ENCODE data around the gene NAT8L. TPM values are rescaled to one million over a fixed set of nuclear protein-coding genes. Genes with fewer than 3 reads are reported as not detected.

NAT8L gene
- total RNA-seq, 1 donor from 2014 or later = 7.4 TPM

GRCh38 chr4:2070421-2071251, 11.5 kb downstream of the NAT8L start:
- DNase-seq (ENCODE audit: low spot score) = no peak
- H3K36me3 Mint-ChIP-seq (ENCODE audit: low read depth) = no peaks in the 10 kb centered on the region
- no peaks in the 10 kb centered on the region for H3K4me1 Mint-ChIP-seq (ENCODE audit: low read depth)
- no peaks in the 10 kb centered on the region for H3K9me3 Mint-ChIP-seq
- intact Hi-C loops (cut with micrococcal nuclease) = no loop called here
- H3K4me3 Mint-ChIP-seq = no peak overlapping the region
- no peak overlapping the region for H3K27ac Mint-ChIP-seq
- H3K27me3 Mint-ChIP-seq (ENCODE audit: insufficient read depth) = no peaks in the 10 kb centered on the region

- no peaks in the 10 kb centered on the region for H3K36me3 Mint-ChIP-seq (ENCODE audit: low read depth)
- H3K4me3 Mint-ChIP-seq = no peak overlapping the region
- intact Hi-C loops (cut with micrococcal nuclease) = no loop called here
- no peaks in the 10 kb centered on the region for H3K4me1 Mint-ChIP-seq (ENCODE audit: low read depth)
- DNase-seq (ENCODE audit: low spot score) = no peak
- H3K27me3 Mint-ChIP-seq (ENCODE audit: insufficient read depth) = no peaks in the 10 kb centered on the region
- no peak overlapping the region for H3K27ac Mint-ChIP-seq
- no peaks in the 10 kb centered on the region for H3K9me3 Mint-ChIP-seq
These were observed 12.3 kb downstream of the NAT8L start for GRCh38 chr4:2071252-2071911.

GRCh38 chr4:2071912-2072867, 13.1 kb downstream of the NAT8L start:
- H3K9me3 Mint-ChIP-seq = no peaks in the 10 kb centered on the region
- intact Hi-C loops (cut with micrococcal nuclease) = no loop called here
- no peaks in the 10 kb centered on the region for H3K27me3 Mint-ChIP-seq (ENCODE audit: insufficient read depth)
- H3K36me3 Mint-ChIP-seq (ENCODE audit: low read depth) = no peaks in the 10 kb centered on the region
- H3K4me3 Mint-ChIP-seq = no peak overlapping the region
- no peaks in the 10 kb centered on the region for H3K4me1 Mint-ChIP-seq (ENCODE audit: low read depth)
- no peak for DNase-seq (ENCODE audit: low spot score)
- no peak overlapping the region for H3K27ac Mint-ChIP-seq

- no peaks in the 10 kb centered on the region for H3K36me3 Mint-ChIP-seq (ENCODE audit: low read depth)
- no peak for DNase-seq (ENCODE audit: low spot score)
- H3K4me1 Mint-ChIP-seq (ENCODE audit: low read depth) = no peaks in the 10 kb centered on the region
- no peaks in the 10 kb centered on the region for H3K27me3 Mint-ChIP-seq (ENCODE audit: insufficient read depth)
- intact Hi-C loops (cut with micrococcal nuclease) = no loop called here
- no peak overlapping the region for H3K27ac Mint-ChIP-seq
- no peak overlapping the region for H3K4me3 Mint-ChIP-seq
- H3K9me3 Mint-ChIP-seq = no peaks in the 10 kb centered on the region
These were observed 14.1 kb downstream of the NAT8L start for GRCh38 chr4:2072971-2073807.

GRCh38 chr4:2073808-2074481, 14.8 kb downstream of the NAT8L start:
- Mint-ChIP-seq H3K4me3 (no peak overlapping the region), H3K36me3 (ENCODE audit: low read depth) (no peaks in the 10 kb centered on the region), H3K4me1 (ENCODE audit: low read depth) (no peaks in the 10 kb centered on the region), H3K9me3 (no peaks in the 10 kb centered on the region), H3K27me3 (ENCODE audit: insufficient read depth) (no peaks in the 10 kb centered on the region), H3K27ac (no peak overlapping the region)
- intact Hi-C loops (cut with micrococcal nuclease) = no loop called here
- DNase-seq (ENCODE audit: low spot score) = no peak

- Mint-ChIP-seq H3K9me3 (no peaks in the 10 kb centered on the region), H3K4me1 (ENCODE audit: low read depth) (no peaks in the 10 kb centered on the region), H3K27me3 (ENCODE audit: insufficient read depth) (no peaks in the 10 kb centered on the region), H3K27ac (no peak overlapping the region), H3K36me3 (ENCODE audit: low read depth) (no peaks in the 10 kb centered on the region), H3K4me3 (no peak overlapping the region)
- intact Hi-C loops (cut with micrococcal nuclease) = no loop called here
- no peak for DNase-seq (ENCODE audit: low spot score)
These were observed 15.5 kb downstream of the NAT8L start for GRCh38 chr4:2074588-2074987.

GRCh38 chr4:2075171-2075986, 16.3 kb downstream of the NAT8L start:
- no peaks in the 10 kb centered on the region for H3K27me3 Mint-ChIP-seq (ENCODE audit: insufficient read depth)
- no peak for DNase-seq (ENCODE audit: low spot score)
- H3K36me3 Mint-ChIP-seq (ENCODE audit: low read depth) = no peaks in the 10 kb centered on the region
- H3K4me3 Mint-ChIP-seq = no peak overlapping the region
- no peaks in the 10 kb centered on the region for H3K4me1 Mint-ChIP-seq (ENCODE audit: low read depth)
- intact Hi-C loops (cut with micrococcal nuclease) = no loop called here
- no peak overlapping the region for H3K27ac Mint-ChIP-seq
- no peaks in the 10 kb centered on the region for H3K9me3 Mint-ChIP-seq

GRCh38 chr4:2075987-2076907, 17.1 kb downstream of the NAT8L start:
- Mint-ChIP-seq H3K27me3 (ENCODE audit: insufficient read depth) (no peaks in the 10 kb centered on the region), H3K27ac (no peak overlapping the region), H3K4me3 (no peak overlapping the region), H3K9me3 (no peaks in the 10 kb centered on the region), H3K4me1 (ENCODE audit: low read depth) (no peaks in the 10 kb centered on the region), H3K36me3 (ENCODE audit: low read depth) (no peaks in the 10 kb centered on the region)
- intact Hi-C loops (cut with micrococcal nuclease) = no loop called here
- no peak for DNase-seq (ENCODE audit: low spot score)

- H3K27me3 Mint-ChIP-seq (ENCODE audit: insufficient read depth) = no peaks in the 10 kb centered on the region
- no peaks in the 10 kb centered on the region for H3K4me1 Mint-ChIP-seq (ENCODE audit: low read depth)
- no peak for DNase-seq (ENCODE audit: low spot score)
- H3K27ac Mint-ChIP-seq = no peak overlapping the region
- intact Hi-C loops (cut with micrococcal nuclease) = no loop called here
- no peaks in the 10 kb centered on the region for H3K36me3 Mint-ChIP-seq (ENCODE audit: low read depth)
- H3K9me3 Mint-ChIP-seq = no peaks in the 10 kb centered on the region
- no peak overlapping the region for H3K4me3 Mint-ChIP-seq
These were observed 17.9 kb downstream of the NAT8L start for GRCh38 chr4:2076908-2077536.
